UCSD-AML1 (cell line): ENCODE measurements around the gene KIR2DL1.
"Not testable (repeated sequence)": the region's sequence is repeated elsewhere in the genome, so short reads cannot be mapped to it uniquely, and the experiment has no call there.

Experiments used
- DNase-seq: peaks from one replicate; lab custom pipeline; 2025; ENCODE audit not compliant: unreplicated experiment; lab: John Stamatoyannopoulos, UW

The KIR2DL1 gene

GRCh38 chr19:54769646-54770045 lies at the start of gene KIR2DL1:
Gene KIR2DL1 (plus strand): TSS chr19:54769793. CDS start chr19:54769851, 58 bp downstream.
- DNase-seq = not testable (repeated sequence)

DNA sequence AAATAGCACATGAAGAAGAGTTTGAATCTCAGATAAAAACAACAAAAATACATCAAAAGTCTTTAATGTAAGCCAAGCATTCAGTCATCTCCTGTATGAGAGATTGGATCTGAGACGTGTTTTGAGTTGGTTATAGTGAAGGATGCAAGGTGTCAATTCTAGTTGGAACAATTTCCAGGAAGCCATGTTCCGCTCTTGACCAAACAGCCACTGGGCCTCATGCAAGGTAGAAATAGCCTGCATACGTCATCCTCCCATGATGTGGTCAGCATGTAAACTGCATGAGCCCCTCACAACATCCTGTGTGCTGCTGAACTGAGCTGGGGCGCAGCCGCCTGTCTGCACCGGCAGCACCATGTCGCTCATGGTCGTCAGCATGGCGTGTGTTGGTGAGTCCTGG lies 45.5 kb upstream of the KIR2DL1 start, which contains the start of gene KIR3DL3:
TSS of gene KIR3DL3 (plus strand) at position 301 of the 400 bp plus-strand sequence. CDS start at position 356, 55 bp downstream.
- no peak for DNase-seq

GRCh38 chr19:54724644-54725043 lies 44.9 kb upstream of the KIR2DL1 start:
- no peak for DNase-seq

GRCh38 chr19:54725321-54725720 lies 44.3 kb upstream of the KIR2DL1 start:
- no peak for DNase-seq

- no peak for DNase-seq
These were observed 42.0 kb upstream of the KIR2DL1 start for GRCh38 chr19:54727562-54727961.

GRCh38 chr19:54728167-54728566 lies 41.4 kb upstream of the KIR2DL1 start:
- no peak for DNase-seq

DNA sequence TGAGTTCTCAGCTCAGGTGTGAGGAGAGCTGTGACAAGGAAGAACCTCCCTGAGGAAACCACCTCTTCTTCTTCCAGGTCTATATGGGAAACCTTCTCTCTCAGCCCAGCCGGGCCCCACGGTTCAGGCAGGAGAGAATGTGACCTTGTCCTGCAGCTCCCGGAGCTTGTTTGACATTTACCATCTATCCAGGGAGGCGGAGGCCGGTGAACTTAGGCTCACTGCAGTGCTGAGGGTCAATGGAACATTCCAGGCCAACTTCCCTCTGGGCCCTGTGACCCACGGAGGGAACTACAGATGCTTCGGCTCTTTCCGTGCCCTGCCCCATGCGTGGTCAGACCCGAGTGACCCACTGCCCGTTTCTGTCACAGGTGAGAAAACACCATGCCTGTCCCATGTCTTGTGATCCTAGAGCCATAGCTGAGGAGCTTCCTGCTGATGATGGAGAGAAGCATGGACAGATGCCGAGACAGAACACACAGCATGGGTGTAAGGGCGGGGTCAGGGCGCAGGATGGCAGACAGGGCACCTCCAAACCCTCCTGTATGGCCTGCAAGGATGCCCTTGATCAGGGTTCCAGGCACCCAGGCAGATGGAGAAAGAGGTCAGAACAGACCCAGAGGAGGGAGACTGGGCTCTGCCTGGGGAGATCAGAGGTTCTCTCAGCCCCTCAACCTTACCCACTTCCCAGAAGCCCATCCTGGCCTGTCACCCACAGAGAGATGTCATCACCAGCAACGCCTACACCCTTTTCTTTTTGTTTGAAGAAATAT lies 40.0 kb upstream of the KIR2DL1 start:
- no peak for DNase-seq

DNA sequence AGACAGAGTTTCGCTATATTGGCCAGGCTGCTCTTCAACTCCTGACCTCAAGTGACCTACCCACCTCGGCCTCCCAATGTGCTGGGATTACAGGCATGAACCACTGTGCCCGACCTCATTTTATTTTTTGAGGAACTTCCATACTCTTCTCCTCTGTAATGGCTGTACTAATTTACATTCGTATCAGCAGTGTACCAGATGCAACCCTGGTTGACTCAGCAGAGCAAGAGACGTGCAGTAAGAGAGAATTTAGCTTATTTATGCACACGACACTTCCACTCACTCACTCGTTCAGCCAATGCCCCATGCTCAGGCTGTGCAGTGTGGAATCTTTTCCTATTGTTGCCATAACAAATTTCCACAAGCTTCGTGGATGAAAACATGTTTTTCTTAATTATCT lies 38.4 kb upstream of the KIR2DL1 start:
- no peak for DNase-seq

GRCh38 chr19:54738306-54738705 lies 31.3 kb upstream of the KIR2DL1 start, which contains the start of gene KIR2DL3:
Gene KIR2DL3 (plus strand): TSS chr19:54738513. CDS start chr19:54738546, 33 bp downstream.
- not testable (repeated sequence) for DNase-seq

- DNase-seq = no peak
These were observed 30.9 kb upstream of the KIR2DL1 start for GRCh38 chr19:54738715-54739114.

- no peak for DNase-seq
These were observed 29.8 kb upstream of the KIR2DL1 start for GRCh38 chr19:54739587-54740497.

- not testable (repeated sequence) for DNase-seq
These were observed 27.6 kb upstream of the KIR2DL1 start for GRCh38 chr19:54741950-54742349.

- not testable (repeated sequence) for DNase-seq
These were observed 25.5 kb upstream of the KIR2DL1 start for GRCh38 chr19:54744080-54744479.

DNA sequence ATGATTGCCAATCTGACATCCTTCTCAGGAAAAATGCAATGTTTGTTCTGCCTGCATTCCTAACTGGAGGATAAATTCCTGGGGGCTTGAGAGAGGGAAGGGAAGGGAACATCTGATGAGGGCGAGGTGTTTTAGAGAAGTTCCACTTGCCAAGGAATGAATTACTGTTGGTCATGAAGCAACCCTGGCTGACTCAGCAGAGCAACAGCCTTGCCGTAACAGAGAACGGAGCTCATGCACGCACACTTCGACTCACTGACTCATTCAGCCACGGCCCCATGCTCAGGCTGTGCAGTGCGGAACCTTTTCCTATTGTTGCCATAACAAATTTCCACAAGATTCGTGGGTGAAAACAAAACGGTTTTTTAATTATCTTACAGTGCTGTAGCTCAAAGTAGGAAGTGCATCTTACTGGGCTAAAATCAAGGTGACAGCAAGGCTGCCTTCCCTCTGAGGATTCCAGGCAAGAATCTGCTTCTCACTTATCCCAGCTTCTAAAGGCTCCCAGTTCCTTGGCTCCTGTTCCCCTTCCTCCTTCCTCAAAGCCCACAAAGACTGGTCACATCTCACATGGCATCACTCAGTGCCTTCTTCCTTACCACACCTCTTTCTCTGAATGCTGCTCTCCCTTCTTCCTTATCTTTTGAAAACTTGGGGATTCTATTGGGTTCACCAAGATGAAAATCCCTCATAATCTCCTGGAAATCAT lies 21.8 kb upstream of the KIR2DL1 start:
- DNase-seq = not testable (repeated sequence)

DNA sequence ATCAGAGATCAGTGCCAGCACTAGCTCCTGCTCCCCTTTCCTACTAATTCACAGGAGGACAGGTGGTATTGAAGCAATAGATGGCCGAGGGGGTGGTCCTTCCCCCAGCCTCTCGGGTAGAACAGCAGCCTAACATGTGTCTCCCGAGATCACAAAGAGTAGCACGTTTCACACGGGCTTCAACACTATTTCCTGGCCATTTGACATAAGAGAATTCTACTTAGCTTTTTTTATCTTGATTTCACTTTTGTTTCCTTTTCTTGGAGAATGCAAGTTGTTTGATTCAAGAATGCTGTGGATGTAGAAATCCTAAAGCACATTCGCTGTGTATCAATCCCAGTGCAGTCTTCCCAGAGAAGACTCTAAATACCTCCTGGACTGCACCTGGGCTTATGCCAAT lies 19.3 kb upstream of the KIR2DL1 start:
- not testable (repeated sequence) for DNase-seq

DNA sequence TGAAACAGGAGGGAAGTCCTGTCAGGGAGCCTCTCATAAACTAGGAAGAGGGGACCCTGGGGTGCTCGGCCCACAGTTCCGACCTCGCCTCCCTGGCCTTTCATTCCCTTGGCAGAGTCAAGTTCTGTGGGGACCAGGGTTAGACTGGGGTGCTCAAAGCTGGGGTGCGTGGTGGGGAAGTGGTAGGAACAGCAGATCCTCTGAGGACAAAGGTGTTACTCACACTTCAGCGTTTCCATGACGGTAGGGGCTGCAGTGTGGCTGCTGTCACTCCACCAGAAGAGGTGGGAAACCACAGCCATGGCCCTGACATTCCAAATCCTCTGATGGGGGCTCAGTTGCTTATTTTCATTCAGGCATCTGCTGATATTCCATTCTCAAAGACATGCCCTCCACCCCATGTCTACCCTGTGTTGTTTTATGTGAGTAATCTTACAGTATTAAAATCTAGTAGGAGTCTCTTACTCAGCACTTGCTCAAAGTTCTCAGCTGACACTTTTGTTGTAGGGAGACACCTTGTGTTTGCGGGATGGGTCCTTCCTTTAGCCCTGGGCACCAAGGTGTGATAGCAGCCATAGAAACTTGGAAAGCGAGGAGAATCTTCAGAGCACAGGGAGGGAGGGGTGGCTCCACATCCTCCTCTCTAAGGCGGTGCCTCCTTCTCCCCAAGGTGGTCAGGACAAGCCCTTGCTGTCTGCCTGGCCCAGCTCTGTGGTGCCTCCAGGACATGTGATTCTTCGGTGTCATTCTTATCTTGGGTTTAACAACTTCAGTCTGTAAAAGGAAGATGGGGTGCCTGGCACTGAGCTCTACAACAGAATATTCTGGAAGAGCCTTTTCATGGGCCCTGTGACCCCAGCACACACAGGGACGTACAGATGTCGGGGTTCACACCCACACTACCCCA lies 13.1 kb upstream of the KIR2DL1 start:
- DNase-seq = not testable (repeated sequence)

- not testable (repeated sequence) for DNase-seq
These were observed 11.0 kb upstream of the KIR2DL1 start for GRCh38 chr19:54758577-54758976.

GRCh38 chr19:54764219-54764618 lies 5.4 kb upstream of the KIR2DL1 start:
- not testable (repeated sequence) for DNase-seq

- not testable (repeated sequence) for DNase-seq
These were observed 3.1 kb upstream of the KIR2DL1 start for GRCh38 chr19:54766464-54766863.

- not testable (repeated sequence) for DNase-seq
These were observed 918 bp downstream of the KIR2DL1 start for GRCh38 chr19:54770511-54770910.
